Measurements from ENCODE around the gene TGFA.

Gene TGFA

GRCh38 chr2:70509565-70509964 is 44.1 kb downstream of the TGFA start:
- DNase-seq (ENCODE audit: low read depth): no peak
- H3K4me3 ChIP-seq (ENCODE audit: low read length): no peak overlapping the region

GRCh38 chr2:70508711-70509462 is 44.7 kb downstream of the TGFA start:
- Histone ChIP-seq H3K9me3 (ENCODE audit: control insufficient read depth, low read length) (no peaks in the 10 kb centered on the region), H3K27me3 (replicated peaks; ENCODE audit: control insufficient read depth, insufficient read depth, low read length) (peaks cover 11% of the 10 kb centered on the region), H3K4me3 (ENCODE audit: low read length) (no peak overlapping the region), H3K4me1 (ENCODE audit: control insufficient read depth, insufficient read depth, low read length) (no peaks in the 10 kb centered on the region), H3K9ac (ENCODE audit: low read length) (no peak overlapping the region), H3K36me3 (ENCODE audit: control insufficient read depth, insufficient read depth, low read length, severe bottlenecking) (no peaks in the 10 kb centered on the region)
- no peak for DNase-seq (ENCODE audit: low read depth)

More at GRCh38 chr2:70509565-70509964, 44.1 kb downstream of the TGFA start:
- H3K27me3 ChIP-seq (replicated peaks; ENCODE audit: control insufficient read depth, insufficient read depth, low read length): peaks cover 11% of the 10 kb centered on the region
- H3K4me1 ChIP-seq (ENCODE audit: control insufficient read depth, insufficient read depth, low read length): no peaks in the 10 kb centered on the region
- no peaks in the 10 kb centered on the region for H3K36me3 ChIP-seq (ENCODE audit: control insufficient read depth, insufficient read depth, low read length, severe bottlenecking)
- no peaks in the 10 kb centered on the region for H3K9me3 ChIP-seq (ENCODE audit: control insufficient read depth, low read length)
- H3K9ac ChIP-seq (ENCODE audit: low read length): no peak overlapping the region

- H3K9me3 ChIP-seq (ENCODE audit: control insufficient read depth, low read length): no peaks in the 10 kb centered on the region
These were observed 47.8 kb downstream of the TGFA start for GRCh38 chr2:70505613-70506391.

GRCh38 chr2:70504750-70505149 is 48.9 kb downstream of the TGFA start:
- no peaks in the 10 kb centered on the region for H3K9me3 ChIP-seq (ENCODE audit: control insufficient read depth, low read length)
- H3K4me3 ChIP-seq (ENCODE audit: low read length): no peak overlapping the region
- H3K4me1 ChIP-seq (ENCODE audit: control insufficient read depth, insufficient read depth, low read length): no peaks in the 10 kb centered on the region
- H3K9ac ChIP-seq (ENCODE audit: low read length): no peak overlapping the region
- no peak for DNase-seq (ENCODE audit: low read depth)
- peaks cover 21% of the 10 kb centered on the region for H3K27me3 ChIP-seq (replicated peaks; ENCODE audit: control insufficient read depth, insufficient read depth, low read length)
- no peaks in the 10 kb centered on the region for H3K36me3 ChIP-seq (ENCODE audit: control insufficient read depth, insufficient read depth, low read length, severe bottlenecking)

More at GRCh38 chr2:70505613-70506391, 47.8 kb downstream of the TGFA start:
- peaks cover 17% of the 10 kb centered on the region for H3K27me3 ChIP-seq (replicated peaks; ENCODE audit: control insufficient read depth, insufficient read depth, low read length)
- no peak overlapping the region for H3K4me3 ChIP-seq (ENCODE audit: low read length)
- no peak for DNase-seq (ENCODE audit: low read depth)
- no peaks in the 10 kb centered on the region for H3K4me1 ChIP-seq (ENCODE audit: control insufficient read depth, insufficient read depth, low read length)
- no peak overlapping the region for H3K9ac ChIP-seq (ENCODE audit: low read length)
- no peaks in the 10 kb centered on the region for H3K36me3 ChIP-seq (ENCODE audit: control insufficient read depth, insufficient read depth, low read length, severe bottlenecking)

GRCh38 chr2:70503896-70504295 is 49.7 kb downstream of the TGFA start:
- peaks cover 23% of the 10 kb centered on the region for H3K27me3 ChIP-seq (replicated peaks; ENCODE audit: control insufficient read depth, insufficient read depth, low read length)
- no peak for DNase-seq (ENCODE audit: low read depth)
- H3K9ac ChIP-seq (ENCODE audit: low read length): no peak overlapping the region
- H3K36me3 ChIP-seq (ENCODE audit: control insufficient read depth, insufficient read depth, low read length, severe bottlenecking): no peaks in the 10 kb centered on the region
- H3K9me3 ChIP-seq (ENCODE audit: control insufficient read depth, low read length): no peaks in the 10 kb centered on the region
- no peaks in the 10 kb centered on the region for H3K4me1 ChIP-seq (ENCODE audit: control insufficient read depth, insufficient read depth, low read length)
- no peak overlapping the region for H3K4me3 ChIP-seq (ENCODE audit: low read length)

GRCh38 chr2:70501728-70502127 is 51.9 kb downstream of the TGFA start:
- DNase-seq (ENCODE audit: low read depth): no peak
- H3K9me3 ChIP-seq (ENCODE audit: control insufficient read depth, low read length): no peaks in the 10 kb centered on the region
- H3K27me3 ChIP-seq (replicated peaks; ENCODE audit: control insufficient read depth, insufficient read depth, low read length): peaks cover 21% of the 10 kb centered on the region
- peaks cover 3% of the 10 kb centered on the region for H3K4me1 ChIP-seq (ENCODE audit: control insufficient read depth, insufficient read depth, low read length)
- no peak overlapping the region for H3K4me3 ChIP-seq (ENCODE audit: low read length)
- H3K9ac ChIP-seq (ENCODE audit: low read length): no peak overlapping the region
- H3K36me3 ChIP-seq (ENCODE audit: control insufficient read depth, insufficient read depth, low read length, severe bottlenecking): no peaks in the 10 kb centered on the region

- no peak overlapping the region for H3K9ac ChIP-seq (ENCODE audit: low read length)
- no peak overlapping the region for H3K4me3 ChIP-seq (ENCODE audit: low read length)
- H3K27me3 ChIP-seq (replicated peaks; ENCODE audit: control insufficient read depth, insufficient read depth, low read length): peaks cover 21% of the 10 kb centered on the region
- no peak for DNase-seq (ENCODE audit: low read depth)
- no peaks in the 10 kb centered on the region for H3K9me3 ChIP-seq (ENCODE audit: control insufficient read depth, low read length)
- H3K36me3 ChIP-seq (ENCODE audit: control insufficient read depth, insufficient read depth, low read length, severe bottlenecking): no peaks in the 10 kb centered on the region
- peaks cover 3% of the 10 kb centered on the region for H3K4me1 ChIP-seq (ENCODE audit: control insufficient read depth, insufficient read depth, low read length)
These were observed 52.4 kb downstream of the TGFA start for GRCh38 chr2:70501215-70501614.

- H3K4me3 ChIP-seq (ENCODE audit: low read length): no peak overlapping the region
- H3K9me3 ChIP-seq (ENCODE audit: control insufficient read depth, low read length): no peaks in the 10 kb centered on the region
- no peaks in the 10 kb centered on the region for H3K36me3 ChIP-seq (ENCODE audit: control insufficient read depth, insufficient read depth, low read length, severe bottlenecking)
- DNase-seq (ENCODE audit: low read depth): no peak
- peaks cover 26% of the 10 kb centered on the region for H3K27me3 ChIP-seq (replicated peaks; ENCODE audit: control insufficient read depth, insufficient read depth, low read length)
- peaks cover 3% of the 10 kb centered on the region for H3K4me1 ChIP-seq (ENCODE audit: control insufficient read depth, insufficient read depth, low read length)
- H3K9ac ChIP-seq (ENCODE audit: low read length): no peak overlapping the region
These were observed 54.4 kb downstream of the TGFA start for GRCh38 chr2:70499253-70499652.

- Histone ChIP-seq H3K27me3 (replicated peaks; ENCODE audit: control insufficient read depth, insufficient read depth, low read length) (peaks cover 33% of the 10 kb centered on the region), H3K9ac (ENCODE audit: low read length) (no peak overlapping the region), H3K4me1 (ENCODE audit: control insufficient read depth, insufficient read depth, low read length) (peaks cover 3% of the 10 kb centered on the region), H3K9me3 (ENCODE audit: control insufficient read depth, low read length) (no peaks in the 10 kb centered on the region), H3K4me3 (ENCODE audit: low read length) (no peak overlapping the region), H3K36me3 (ENCODE audit: control insufficient read depth, insufficient read depth, low read length, severe bottlenecking) (no peaks in the 10 kb centered on the region)
- no peak for DNase-seq (ENCODE audit: low read depth)
These were observed 55.1 kb downstream of the TGFA start for GRCh38 chr2:70498528-70498927.

- H3K27me3 ChIP-seq (replicated peaks; ENCODE audit: control insufficient read depth, insufficient read depth, low read length): peaks cover 34% of the 10 kb centered on the region
- H3K4me3 ChIP-seq (ENCODE audit: low read length): no peak overlapping the region
- H3K36me3 ChIP-seq (ENCODE audit: control insufficient read depth, insufficient read depth, low read length, severe bottlenecking): no peaks in the 10 kb centered on the region
- H3K9me3 ChIP-seq (ENCODE audit: control insufficient read depth, low read length): no peaks in the 10 kb centered on the region
- peaks cover 3% of the 10 kb centered on the region for H3K4me1 ChIP-seq (ENCODE audit: control insufficient read depth, insufficient read depth, low read length)
- H3K9ac ChIP-seq (ENCODE audit: low read length): no peak overlapping the region
- no peak for DNase-seq (ENCODE audit: low read depth)
These were observed 55.6 kb downstream of the TGFA start for GRCh38 chr2:70498054-70498453.

GRCh38 chr2:70496819-70497218 is 56.8 kb downstream of the TGFA start:
- Histone ChIP-seq H3K4me3 (ENCODE audit: low read length) (no peak overlapping the region), H3K27me3 (replicated peaks; ENCODE audit: control insufficient read depth, insufficient read depth, low read length) (peaks cover 37% of the 10 kb centered on the region), H3K4me1 (ENCODE audit: control insufficient read depth, insufficient read depth, low read length) (peaks cover 3% of the 10 kb centered on the region), H3K9ac (ENCODE audit: low read length) (no peak overlapping the region), H3K36me3 (ENCODE audit: control insufficient read depth, insufficient read depth, low read length, severe bottlenecking) (no peaks in the 10 kb centered on the region), H3K9me3 (ENCODE audit: control insufficient read depth, low read length) (no peaks in the 10 kb centered on the region)
- no peak for DNase-seq (ENCODE audit: low read depth)

Measured in adipocyte (in vitro differentiated cells).